ENCODE results near the gene CKS2. TPM values are rescaled to one million over a fixed set of nuclear protein-coding genes. Genes with fewer than 3 reads are reported as not detected.
"Not testable (repeated sequence)": the region's sequence is repeated elsewhere in the genome, so short reads cannot be mapped to it uniquely, and the experiment has no call there.

CKS2 gene
- total RNA-seq, 4 donors from 2014 or later: 6.5 to 13.2 (median 6.9) TPM

GRCh38 chr9:89295400-89295799, 15.6 kb upstream of the CKS2 start:
- no peaks in the 10 kb centered on the region for H3K36me3 ChIP-seq
- TF ChIP-seq CTCF (IDR thresholded peaks at IDR 0.05 in 4 of 5, conservative IDR thresholded peaks at IDR 0.05 in 1 of 5) (no peak), POLR2A (IDR thresholded peaks at IDR 0.05) (no peak)
- no peak overlapping the region for H3K4me3 ChIP-seq
- intact Hi-C loops (cut with DNase I; ENCODE audit: low total_unique reads) (no loop called here), in situ Hi-C loops (cut with MboI; ENCODE audit: low sequenced_read_pairs in 4 of 4) (loop anchor here in 1 of 4 donors (25.0 kb wide), 1 partner anchor 733 kb away; no protein-coding TSS in a partner anchor)
- H3K27me3 ChIP-seq: no peaks in the 10 kb centered on the region
- no peaks in the 10 kb centered on the region for H3K9me3 ChIP-seq
- DNase-seq (no peak), ATAC-seq (no peak)
- no peaks in the 10 kb centered on the region for H3K4me1 ChIP-seq
- no peak overlapping the region for H3K27ac ChIP-seq

DNA sequence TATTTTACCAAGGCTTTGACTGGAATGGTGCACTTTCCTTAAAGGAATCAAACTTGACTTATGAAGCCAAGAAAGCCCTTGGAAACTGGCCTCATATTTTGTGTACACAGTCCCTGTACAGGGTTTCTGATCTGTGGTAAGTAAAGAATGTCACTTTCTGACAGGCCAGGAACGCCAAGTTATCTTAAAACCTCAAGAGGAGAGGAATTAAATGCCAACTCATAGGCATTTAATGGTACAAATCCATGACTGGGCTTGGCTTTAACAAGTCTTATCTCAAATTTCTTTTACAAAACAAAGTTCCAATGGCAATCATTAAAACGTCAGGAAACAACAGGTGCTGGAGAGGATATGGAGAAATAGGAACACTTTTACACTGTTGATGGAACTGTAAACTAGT, 9.0 kb upstream of the CKS2 start:
- H3K27me3 ChIP-seq; H3K27ac ChIP-seq; H3K4me3 ChIP-seq; H3K9me3 ChIP-seq; intact Hi-C loops (cut with DNase I; ENCODE audit: low total_unique reads); H3K36me3 ChIP-seq; DNase-seq; ATAC-seq: not testable (repeated sequence)
- in situ Hi-C loops (cut with MboI; ENCODE audit: low sequenced_read_pairs in 4 of 4): loop anchor here in 1 of 4 donors (25.0 kb wide), 1 partner anchor 810 kb away; no protein-coding TSS in a partner anchor
- H3K4me1 ChIP-seq: peaks cover 0 to 13% of the 10 kb centered on the region in 2 donors

- ATAC-seq: no peak
- Histone ChIP-seq H3K4me1 (peaks cover 4 to 17% of the 10 kb centered on the region in 2 donors), H3K36me3 (no peaks in the 10 kb centered on the region), H3K27me3 (no peaks in the 10 kb centered on the region), H3K27ac (no peak overlapping the region), H3K9me3 (no peaks in the 10 kb centered on the region), H3K4me3 (no peak overlapping the region)
- intact Hi-C loops (cut with DNase I; ENCODE audit: low total_unique reads) (no loop called here), in situ Hi-C loops (cut with MboI; ENCODE audit: low sequenced_read_pairs in 4 of 4) (loop anchor here in 1 of 4 donors (25.0 kb wide), 1 partner anchor 808 kb away; no protein-coding TSS in a partner anchor)
- no peak for TF ChIP-seq CTCF (IDR thresholded peaks at IDR 0.05 in 4 of 5, conservative IDR thresholded peaks at IDR 0.05 in 1 of 5)
- no peak for TF ChIP-seq POLR2A (IDR thresholded peaks at IDR 0.05)
- DNase-seq: no peak
These were observed 6.8 kb upstream of the CKS2 start for GRCh38 chr9:89304020-89304833.

DNA sequence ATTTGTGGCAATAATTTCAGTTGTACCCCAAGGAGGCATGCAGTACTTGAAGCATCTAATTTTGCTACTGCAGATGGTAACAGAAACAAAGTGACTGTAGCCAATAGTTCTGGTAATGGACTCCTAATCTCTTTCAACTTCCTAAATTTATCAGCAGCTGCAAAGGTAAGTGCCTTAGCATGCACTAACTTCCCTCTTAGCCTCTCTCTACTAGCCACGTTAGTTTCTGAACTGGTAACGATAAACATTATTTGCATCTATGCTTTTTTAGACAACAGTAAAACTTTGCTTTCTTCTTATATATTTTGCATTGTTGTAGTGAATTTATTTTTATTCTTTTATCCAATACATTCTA, 6.2 kb upstream of the CKS2 start:
- H3K27ac ChIP-seq: no peak overlapping the region
- DNase-seq (no peak), ATAC-seq (no peak)
- in situ Hi-C loops (cut with MboI; ENCODE audit: low sequenced_read_pairs in 4 of 4): loop anchor here in 1 of 4 donors (25.0 kb wide), 1 partner anchor 807 kb away; no protein-coding TSS in a partner anchor
- TF ChIP-seq CTCF (IDR thresholded peaks at IDR 0.05 in 4 of 5, conservative IDR thresholded peaks at IDR 0.05 in 1 of 5) (no peak), POLR2A (IDR thresholded peaks at IDR 0.05) (no peak)
- H3K4me3 ChIP-seq: no peak overlapping the region
- intact Hi-C loops (cut with DNase I; ENCODE audit: low total_unique reads): no loop called here
- no peaks in the 10 kb centered on the region for H3K27me3 ChIP-seq
- no peaks in the 10 kb centered on the region for H3K36me3 ChIP-seq
- H3K4me1 ChIP-seq: peaks cover 9 to 23% of the 10 kb centered on the region in 2 donors
- H3K9me3 ChIP-seq: no peaks in the 10 kb centered on the region

DNA sequence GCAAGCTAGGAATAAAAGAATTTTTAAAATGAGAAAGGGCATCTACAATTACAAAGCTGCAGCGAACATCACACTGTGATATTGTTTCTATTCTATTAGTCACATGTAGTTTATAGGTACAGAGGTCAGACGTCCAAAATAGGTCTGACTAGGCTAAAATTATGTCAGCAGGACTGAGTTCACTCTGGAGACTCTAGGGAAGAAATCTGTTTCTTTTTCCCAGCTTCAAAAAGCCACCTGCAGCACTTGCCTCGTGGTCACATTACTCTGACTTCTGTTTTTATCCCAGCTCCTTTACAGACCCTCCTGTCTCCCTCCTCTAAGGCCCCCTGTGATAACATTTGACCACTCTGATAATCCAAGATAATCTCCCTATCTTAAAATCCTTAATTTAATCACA, 5.1 kb upstream of the CKS2 start:
- H3K9me3 ChIP-seq: no peaks in the 10 kb centered on the region
- H3K27me3 ChIP-seq: no peaks in the 10 kb centered on the region
- TF ChIP-seq POLR2A (IDR thresholded peaks at IDR 0.05): peak in 1 of 2 donors; percentile 43
- no peak for TF ChIP-seq CTCF (IDR thresholded peaks at IDR 0.05 in 4 of 5, conservative IDR thresholded peaks at IDR 0.05 in 1 of 5)
- H3K36me3 ChIP-seq: no peaks in the 10 kb centered on the region
- in situ Hi-C loops (cut with MboI; ENCODE audit: low sequenced_read_pairs in 4 of 4) (loop anchor here in 1 of 4 donors (25.0 kb wide), 1 partner anchor 806 kb away; no protein-coding TSS in a partner anchor), intact Hi-C loops (cut with DNase I; ENCODE audit: low total_unique reads) (no loop called here)
- ATAC-seq: peak in 1 of 2 donors; percentile 45
- no peak overlapping the region for H3K4me3 ChIP-seq
- peaks cover 13 to 25% of the 10 kb centered on the region in 2 donors for H3K4me1 ChIP-seq
- no peak for DNase-seq
- H3K27ac ChIP-seq: peak overlapping the region; percentile 45 to 80 (median 77)
